Prostate gland (tissue), 2 donors: ENCODE data around the gene CENPA.

Experiments used
- POLR2AphosphoS5 ChIP-seq: sonication (generic); formaldehyde crosslinking; IDR thresholded peaks from one replicate; pipeline ENCODE4 v1.6.1; 2017; ENCODE audit warnings: antibody characterized with exemption
- TF ChIP-seq, protein P1 (sequence below), 4 experiments: fragments of 200-600 bp in 2 of 4; fragments of 450-650 bp in 2 of 4; sonication (generic) in 2 of 4; IDR thresholded peaks; 1 replicate in 3 of 4; 2 replicates in 1 of 4; pipeline ENCODE4 v1.5.1; 2016 to 2019; ENCODE audit warnings: antibody characterized with exemption in 4 of 4, mild to moderate bottlenecking in 2 of 4, moderate library complexity in 2 of 4

DNA sequence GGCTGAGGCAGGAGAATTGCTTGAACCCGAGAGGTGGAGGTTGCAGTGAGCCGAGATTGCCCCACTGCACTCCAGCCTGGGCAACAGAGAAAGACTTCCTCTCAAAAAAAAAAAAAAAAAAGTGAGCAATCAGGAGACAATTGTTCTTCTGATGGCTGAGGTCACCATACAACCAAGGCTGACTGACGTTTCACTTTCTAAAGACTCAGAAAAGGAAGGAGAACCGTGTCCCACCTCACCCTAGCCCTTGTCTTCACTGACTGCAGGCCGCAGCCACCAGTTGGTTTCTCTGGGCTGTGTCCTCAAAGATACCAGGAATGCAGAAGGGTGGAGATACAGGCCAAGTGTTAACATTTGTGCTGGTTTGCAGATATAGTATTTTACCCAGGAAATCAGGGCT is 29.5 kb upstream of the CENPA start:
- TF ChIP-seq, protein P1, sequence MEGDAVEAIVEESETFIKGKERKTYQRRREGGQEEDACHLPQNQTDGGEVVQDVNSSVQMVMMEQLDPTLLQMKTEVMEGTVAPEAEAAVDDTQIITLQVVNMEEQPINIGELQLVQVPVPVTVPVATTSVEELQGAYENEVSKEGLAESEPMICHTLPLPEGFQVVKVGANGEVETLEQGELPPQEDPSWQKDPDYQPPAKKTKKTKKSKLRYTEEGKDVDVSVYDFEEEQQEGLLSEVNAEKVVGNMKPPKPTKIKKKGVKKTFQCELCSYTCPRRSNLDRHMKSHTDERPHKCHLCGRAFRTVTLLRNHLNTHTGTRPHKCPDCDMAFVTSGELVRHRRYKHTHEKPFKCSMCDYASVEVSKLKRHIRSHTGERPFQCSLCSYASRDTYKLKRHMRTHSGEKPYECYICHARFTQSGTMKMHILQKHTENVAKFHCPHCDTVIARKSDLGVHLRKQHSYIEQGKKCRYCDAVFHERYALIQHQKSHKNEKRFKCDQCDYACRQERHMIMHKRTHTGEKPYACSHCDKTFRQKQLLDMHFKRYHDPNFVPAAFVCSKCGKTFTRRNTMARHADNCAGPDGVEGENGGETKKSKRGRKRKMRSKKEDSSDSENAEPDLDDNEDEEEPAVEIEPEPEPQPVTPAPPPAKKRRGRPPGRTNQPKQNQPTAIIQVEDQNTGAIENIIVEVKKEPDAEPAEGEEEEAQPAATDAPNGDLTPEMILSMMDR (IDR thresholded peaks at IDR 0.05) = no peak
- no peak for TF ChIP-seq POLR2AphosphoS5
